ENCODE measurements around the gene ARTN. TPM values are rescaled to one million over a fixed set of nuclear protein-coding genes. Genes with fewer than 3 reads are reported as not detected.

The ARTN gene
- total and polyA plus RNA-seq, 4 donors: 0.23 to 2.7 (median 1.2) TPM

- Histone ChIP-seq H3K4me3 (no peak overlapping the region), H3K27ac (ENCODE audit: low read depth in 1 of 2, low read length in 1 of 2) (no peak overlapping the region), H3K36me3 (ENCODE audit: control insufficient read depth in 4 of 4, insufficient read depth in 4 of 4, low read length in 4 of 4) (peaks cover 3 to 42% (median 13%) of the 10 kb centered on the region in 4 donors), H3K9ac (ENCODE audit: insufficient read depth in 1 of 2, low read length in 2 of 2) (no peak overlapping the region), H3K4me1 (ENCODE audit: control insufficient read depth in 5 of 5, insufficient read depth in 5 of 5, low read length in 5 of 5) (peaks cover 0 to 4% (median 0%) of the 10 kb centered on the region in 5 donors), H3K9me3 (ENCODE audit: control insufficient read depth in 4 of 4, insufficient read depth in 3 of 4, low read length in 3 of 4) (no peaks in the 10 kb centered on the region), H3K27me3 (ENCODE audit: control insufficient read depth in 3 of 3, insufficient read depth in 3 of 3, low read length in 2 of 3) (no peaks in the 10 kb centered on the region)
- TF ChIP-seq CTCF (IDR thresholded peaks at IDR 0.05; ENCODE audit: control extremely low read depth, extremely low read depth): no peak
- ATAC-seq (ENCODE audit: insufficient read depth, low FRiP score) (no peak), DNase-seq (no peak)
- 93 to 94% methylated on average over 5 of the region's 5 CpGs for WGBS, 2 donors
Observed at GRCh38 chr1:43954036-43954435, 20.4 kb downstream of the ARTN start.

- peaks cover 8 to 46% (median 18%) of the 10 kb centered on the region in 4 donors for H3K36me3 ChIP-seq (ENCODE audit: control insufficient read depth in 4 of 4, insufficient read depth in 4 of 4, low read length in 4 of 4)
Observed at GRCh38 chr1:43956234-43956633, 22.6 kb downstream of the ARTN start.

GRCh38 chr1:43957407-43958040 lies 23.9 kb downstream of the ARTN start:
- Histone ChIP-seq H3K27me3 (ENCODE audit: control insufficient read depth in 3 of 3, insufficient read depth in 3 of 3, low read length in 2 of 3) (no peaks in the 10 kb centered on the region), H3K9ac (ENCODE audit: insufficient read depth in 1 of 2, low read length in 2 of 2) (no peak overlapping the region), H3K4me1 (ENCODE audit: control insufficient read depth in 5 of 5, insufficient read depth in 5 of 5, low read length in 5 of 5) (no peaks in the 10 kb centered on the region), H3K4me3 (no peak overlapping the region), H3K9me3 (ENCODE audit: control insufficient read depth in 4 of 4, insufficient read depth in 3 of 4, low read length in 3 of 4) (no peaks in the 10 kb centered on the region), H3K36me3 (ENCODE audit: control insufficient read depth in 4 of 4, insufficient read depth in 4 of 4, low read length in 4 of 4) (peaks cover 13 to 49% (median 19%) of the 10 kb centered on the region in 4 donors), H3K27ac (ENCODE audit: low read depth in 1 of 2, low read length in 1 of 2) (no peak overlapping the region)
- WGBS, 2 donors: 85 to 87% methylated on average over 7 of the region's 7 CpGs
- DNase-seq (no peak), ATAC-seq (ENCODE audit: insufficient read depth, low FRiP score) (no peak)
- no peak for TF ChIP-seq CTCF (IDR thresholded peaks at IDR 0.05; ENCODE audit: control extremely low read depth, extremely low read depth)

More at GRCh38 chr1:43956234-43956633, 22.6 kb downstream of the ARTN start:
- DNase-seq (no peak), ATAC-seq (ENCODE audit: insufficient read depth, low FRiP score) (no peak)
- no peaks in the 10 kb centered on the region for H3K27me3 ChIP-seq (ENCODE audit: control insufficient read depth in 3 of 3, insufficient read depth in 3 of 3, low read length in 2 of 3)
- WGBS, 2 donors: 97 to 99% methylated on average over 8 of the region's 8 CpGs
- no peak overlapping the region for H3K27ac ChIP-seq (ENCODE audit: low read depth in 1 of 2, low read length in 1 of 2)
- H3K4me3 ChIP-seq: no peak overlapping the region
- H3K9me3 ChIP-seq (ENCODE audit: control insufficient read depth in 4 of 4, insufficient read depth in 3 of 4, low read length in 3 of 4): no peaks in the 10 kb centered on the region
- TF ChIP-seq CTCF (IDR thresholded peaks at IDR 0.05; ENCODE audit: control extremely low read depth, extremely low read depth): no peak
- no peaks in the 10 kb centered on the region for H3K4me1 ChIP-seq (ENCODE audit: control insufficient read depth in 5 of 5, insufficient read depth in 5 of 5, low read length in 5 of 5)
- no peak overlapping the region for H3K9ac ChIP-seq (ENCODE audit: insufficient read depth in 1 of 2, low read length in 2 of 2)

Measured in lung (tissue), 12 donors.